ENCODE measurements around the gene ATG5.

DNA sequence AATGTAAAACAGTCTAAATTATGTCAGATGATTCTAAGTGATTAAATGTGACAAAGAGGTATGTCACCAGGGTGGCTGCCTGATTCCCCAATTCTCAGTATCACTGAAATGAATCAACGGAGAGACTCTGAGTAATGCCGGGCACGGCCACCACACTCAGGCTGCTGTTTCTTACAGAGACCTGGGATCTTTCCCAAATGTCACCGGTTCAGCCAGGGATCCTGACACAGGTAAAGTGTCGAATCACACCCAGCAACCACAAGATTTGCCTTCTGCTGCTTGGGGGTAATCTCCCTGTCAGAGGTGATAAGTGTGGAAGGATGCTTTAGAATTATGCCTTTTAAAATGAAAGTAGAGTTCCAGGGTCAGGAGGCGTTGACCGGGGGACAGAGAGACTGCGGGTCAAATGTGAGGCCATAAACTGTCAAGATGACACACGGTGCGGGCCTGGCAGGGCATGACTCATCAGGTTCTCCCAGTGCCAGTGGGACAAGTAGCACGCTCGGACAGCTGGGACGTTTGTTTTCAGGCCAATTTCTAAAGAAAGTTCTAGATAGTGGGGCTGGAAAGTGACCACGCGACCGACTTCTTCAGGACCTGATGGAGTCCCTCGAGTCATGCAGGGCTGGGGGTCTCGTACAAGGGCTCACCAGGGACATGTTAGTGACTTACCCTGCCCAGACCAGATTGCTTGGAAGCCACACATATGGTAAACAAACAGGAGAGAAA is 190.5 kb downstream of the ATG5 start:
- no peak for TF ChIP-seq POLR2A (IDR thresholded peaks at IDR 0.05; ENCODE audit: low read length)
- no peak for TF ChIP-seq GATA1 (IDR thresholded peaks at IDR 0.05; ENCODE audit: low read depth, low read length)
